ENCODE results near the gene PTCHD4.

DNA sequence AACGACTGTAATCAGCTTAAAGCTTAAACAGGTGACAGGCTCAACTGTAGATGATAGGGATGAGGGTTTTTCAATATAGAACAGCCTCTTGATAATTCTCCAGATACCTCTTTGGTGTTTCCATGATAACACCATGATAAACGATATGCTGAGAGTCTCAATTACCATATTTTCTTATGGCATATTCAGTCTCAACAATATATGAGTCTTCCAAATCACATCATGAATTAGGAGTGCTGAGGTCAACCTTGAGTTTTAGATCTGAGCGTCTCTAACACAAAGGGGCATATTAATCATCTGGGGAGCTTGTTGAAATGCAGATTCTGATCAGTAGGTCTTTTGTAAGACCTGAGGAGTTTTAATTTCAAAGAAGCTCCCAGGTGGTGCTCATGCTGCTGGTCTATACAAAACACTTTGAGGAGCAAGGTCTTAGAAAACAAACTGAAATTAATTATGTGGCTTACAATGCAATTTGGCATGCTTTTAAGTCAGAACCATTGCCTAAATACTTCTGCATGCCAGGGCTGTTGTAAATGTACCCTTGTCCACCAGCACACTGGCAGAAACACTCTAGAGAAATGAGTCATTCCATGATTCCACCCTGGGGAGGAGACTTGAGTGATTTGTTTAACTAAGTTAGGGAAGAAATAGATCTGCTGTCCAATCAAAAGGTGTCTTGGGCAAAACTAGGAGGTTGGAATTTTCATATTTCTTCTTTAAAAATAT, 49.6 kb downstream of the PTCHD4 start:
- TF ChIP-seq CTCF (IDR thresholded peaks at IDR 0.05; ENCODE audit: insufficient read depth, low read length, poor library complexity, severe bottlenecking): no peak
- TF ChIP-seq EZH2phosphoT487 (conservative IDR thresholded peaks at IDR 0.05; ENCODE audit: low read length): no peak
